Measurements from ENCODE around the gene FAM3C. TPM values are rescaled to one million over a fixed set of nuclear protein-coding genes. Genes with fewer than 3 reads are reported as not detected.

The FAM3C gene
- polyA plus RNA-seq, 1 donor: 307 TPM

DNA sequence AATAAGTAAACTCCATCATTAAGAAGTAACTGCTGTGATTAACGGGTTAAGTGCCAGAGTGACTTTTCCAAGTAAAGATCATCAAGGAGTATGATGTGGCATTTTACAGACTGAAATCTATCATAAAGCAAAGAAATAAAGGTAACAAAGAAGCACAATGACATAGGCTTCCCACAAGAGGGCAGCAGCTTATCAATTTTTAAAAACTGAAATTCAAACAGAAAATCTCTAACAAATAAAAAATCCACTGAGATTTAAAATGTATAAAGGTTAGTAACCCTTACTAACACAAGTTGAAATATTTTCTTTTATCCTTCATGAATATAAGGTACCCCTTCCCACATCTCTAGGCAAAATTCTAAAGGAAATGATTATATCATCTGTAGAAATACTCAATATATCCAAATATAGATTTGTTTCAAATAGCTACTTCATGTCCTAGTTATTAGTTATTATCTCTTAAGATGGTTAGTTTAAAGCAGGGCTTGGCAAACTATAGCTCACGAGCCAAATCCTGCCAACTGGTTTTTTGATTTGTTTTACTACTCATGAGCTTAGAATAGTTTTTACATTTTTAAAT lies 29.2 kb downstream of the FAM3C start:
- no peaks in the 10 kb centered on the region for H3K27me3 ChIP-seq (ENCODE audit: control insufficient read depth, insufficient read depth, low read length)
- no peaks in the 10 kb centered on the region for H3K9me3 ChIP-seq (ENCODE audit: control insufficient read depth, low read depth, low read length)
- no peak overlapping the region for H3K4me3 ChIP-seq (ENCODE audit: low read length)
- H3K4me1 ChIP-seq (ENCODE audit: control insufficient read depth, insufficient read depth, low read length): peaks cover 4% of the 10 kb centered on the region
- H3K27ac ChIP-seq (ENCODE audit: low read length): no peak overlapping the region
- DNase-seq: no peak
- H3K36me3 ChIP-seq (ENCODE audit: control insufficient read depth, insufficient read depth, low read length): peaks cover 34% of the 10 kb centered on the region
- 75% methylated on average over 1 of the region's 2 CpGs for WGBS (ENCODE audit: insufficient coverage, low lambda C conversion rate)

- H3K27me3 ChIP-seq (ENCODE audit: control insufficient read depth, insufficient read depth, low read length): no peaks in the 10 kb centered on the region
- WGBS (ENCODE audit: insufficient coverage, low lambda C conversion rate): 100% methylated on average over 3 of the region's 5 CpGs
- H3K9me3 ChIP-seq (ENCODE audit: control insufficient read depth, low read depth, low read length): no peaks in the 10 kb centered on the region
- no peaks in the 10 kb centered on the region for H3K4me1 ChIP-seq (ENCODE audit: control insufficient read depth, insufficient read depth, low read length)
- peaks cover 41% of the 10 kb centered on the region for H3K36me3 ChIP-seq (ENCODE audit: control insufficient read depth, insufficient read depth, low read length)
- DNase-seq: no peak
- no peak overlapping the region for H3K27ac ChIP-seq (ENCODE audit: low read length)
- H3K4me3 ChIP-seq (ENCODE audit: low read length): no peak overlapping the region
Measured at GRCh38 chr7:121360564-121360963, 35.5 kb downstream of the FAM3C start.

- Histone ChIP-seq H3K4me1 (ENCODE audit: control insufficient read depth, insufficient read depth, low read length) (no peaks in the 10 kb centered on the region), H3K27ac (ENCODE audit: low read length) (no peak overlapping the region), H3K4me3 (ENCODE audit: low read length) (no peak overlapping the region), H3K36me3 (ENCODE audit: control insufficient read depth, insufficient read depth, low read length) (peaks cover 47% of the 10 kb centered on the region), H3K9me3 (ENCODE audit: control insufficient read depth, low read depth, low read length) (no peaks in the 10 kb centered on the region), H3K27me3 (ENCODE audit: control insufficient read depth, insufficient read depth, low read length) (no peaks in the 10 kb centered on the region)
- 74% methylated on average over 2 of the region's 2 CpGs for WGBS (ENCODE audit: insufficient coverage, low lambda C conversion rate)
- no peak for DNase-seq
Measured at GRCh38 chr7:121355574-121355973, 40.5 kb downstream of the FAM3C start.

GRCh38 chr7:121352323-121352722 lies 43.8 kb downstream of the FAM3C start:
- DNase-seq: no peak
- Histone ChIP-seq H3K9me3 (ENCODE audit: control insufficient read depth, low read depth, low read length) (no peaks in the 10 kb centered on the region), H3K36me3 (ENCODE audit: control insufficient read depth, insufficient read depth, low read length) (peaks cover 45% of the 10 kb centered on the region), H3K27me3 (ENCODE audit: control insufficient read depth, insufficient read depth, low read length) (no peaks in the 10 kb centered on the region), H3K4me3 (ENCODE audit: low read length) (no peak overlapping the region), H3K27ac (ENCODE audit: low read length) (no peak overlapping the region), H3K4me1 (ENCODE audit: control insufficient read depth, insufficient read depth, low read length) (no peaks in the 10 kb centered on the region)
- WGBS (ENCODE audit: insufficient coverage, low lambda C conversion rate): 90% methylated on average over 2 of the region's 3 CpGs

DNA sequence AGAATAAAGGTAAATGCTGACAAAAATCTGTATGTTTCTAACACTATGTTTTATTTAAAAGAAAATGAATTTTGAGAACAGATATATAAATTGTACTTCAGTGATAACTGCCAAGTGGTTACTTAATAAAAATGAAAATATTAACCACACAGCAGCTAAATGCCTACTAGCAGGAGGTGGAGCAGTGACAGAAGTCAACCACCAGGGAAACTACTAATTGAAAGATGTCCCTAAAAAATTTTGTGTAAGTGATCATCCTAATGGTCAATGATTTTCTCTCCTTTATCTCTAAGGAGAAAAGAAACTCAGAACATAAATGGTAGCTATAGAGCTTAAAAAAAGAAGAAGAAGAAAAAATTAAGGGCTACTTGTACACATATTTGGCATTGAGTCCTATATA lies 44.4 kb downstream of the FAM3C start:
- Histone ChIP-seq H3K27me3 (ENCODE audit: control insufficient read depth, insufficient read depth, low read length) (no peaks in the 10 kb centered on the region), H3K4me3 (ENCODE audit: low read length) (no peak overlapping the region), H3K36me3 (ENCODE audit: control insufficient read depth, insufficient read depth, low read length) (peaks cover 44% of the 10 kb centered on the region), H3K27ac (ENCODE audit: low read length) (no peak overlapping the region), H3K4me1 (ENCODE audit: control insufficient read depth, insufficient read depth, low read length) (no peaks in the 10 kb centered on the region), H3K9me3 (ENCODE audit: control insufficient read depth, low read depth, low read length) (no peaks in the 10 kb centered on the region)
- no peak for DNase-seq

DNA sequence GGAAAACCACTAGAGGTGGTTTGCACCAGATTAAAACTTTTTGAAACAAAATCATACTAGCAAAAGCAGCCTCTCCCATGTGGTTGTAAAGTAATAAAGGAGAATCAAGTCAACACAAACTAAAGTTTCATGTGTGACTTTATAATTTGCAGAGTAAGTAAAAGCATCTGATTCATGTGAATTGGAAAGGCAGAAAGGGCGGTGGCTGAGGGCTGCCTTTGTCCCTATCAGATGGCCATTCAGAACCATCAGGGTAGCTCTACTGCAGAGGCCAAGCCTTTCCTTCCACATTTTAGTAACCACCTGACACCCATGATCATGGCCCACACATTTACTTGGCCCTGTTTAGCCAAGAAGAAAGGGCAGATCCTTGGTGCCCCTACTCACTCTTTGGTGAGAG lies 51.6 kb downstream of the FAM3C start:
- WGBS (ENCODE audit: insufficient coverage, low lambda C conversion rate): no CpG with 5 or more reads among the region's 1 CpG
- no peak overlapping the region for H3K4me3 ChIP-seq (ENCODE audit: low read length)
- no peak overlapping the region for H3K27ac ChIP-seq (ENCODE audit: low read length)
- no peaks in the 10 kb centered on the region for H3K4me1 ChIP-seq (ENCODE audit: control insufficient read depth, insufficient read depth, low read length)
- H3K9me3 ChIP-seq (ENCODE audit: control insufficient read depth, low read depth, low read length): no peaks in the 10 kb centered on the region
- no peaks in the 10 kb centered on the region for H3K27me3 ChIP-seq (ENCODE audit: control insufficient read depth, insufficient read depth, low read length)
- H3K36me3 ChIP-seq (ENCODE audit: control insufficient read depth, insufficient read depth, low read length): peaks cover 8% of the 10 kb centered on the region
- DNase-seq: no peak

DNA sequence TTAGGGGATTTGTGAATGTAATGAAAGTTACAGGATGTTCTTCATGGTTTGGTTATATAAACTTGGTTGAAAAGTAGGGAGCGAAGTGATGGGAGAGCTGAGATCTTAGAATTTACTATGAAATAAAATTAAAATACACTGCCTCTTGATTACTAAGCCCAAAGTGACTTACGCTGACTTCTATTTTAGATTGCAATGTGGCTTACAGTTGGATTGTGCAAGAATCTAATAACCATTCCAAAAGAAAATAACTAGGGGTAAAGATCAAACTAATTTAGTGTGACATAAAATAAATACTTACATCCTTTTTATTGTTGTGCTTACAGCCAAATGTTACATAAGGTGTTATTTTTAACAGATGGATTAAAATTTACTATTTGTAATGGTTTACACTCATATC lies 52.0 kb downstream of the FAM3C start:
- no peaks in the 10 kb centered on the region for H3K4me1 ChIP-seq (ENCODE audit: control insufficient read depth, insufficient read depth, low read length)
- no peak overlapping the region for H3K27ac ChIP-seq (ENCODE audit: low read length)
- H3K9me3 ChIP-seq (ENCODE audit: control insufficient read depth, low read depth, low read length): no peaks in the 10 kb centered on the region
- no peak overlapping the region for H3K4me3 ChIP-seq (ENCODE audit: low read length)
- peaks cover 8% of the 10 kb centered on the region for H3K36me3 ChIP-seq (ENCODE audit: control insufficient read depth, insufficient read depth, low read length)
- DNase-seq: no peak
- WGBS (ENCODE audit: insufficient coverage, low lambda C conversion rate): 88% methylated on average over 1 of the region's 2 CpGs
- H3K27me3 ChIP-seq (ENCODE audit: control insufficient read depth, insufficient read depth, low read length): no peaks in the 10 kb centered on the region

DNA sequence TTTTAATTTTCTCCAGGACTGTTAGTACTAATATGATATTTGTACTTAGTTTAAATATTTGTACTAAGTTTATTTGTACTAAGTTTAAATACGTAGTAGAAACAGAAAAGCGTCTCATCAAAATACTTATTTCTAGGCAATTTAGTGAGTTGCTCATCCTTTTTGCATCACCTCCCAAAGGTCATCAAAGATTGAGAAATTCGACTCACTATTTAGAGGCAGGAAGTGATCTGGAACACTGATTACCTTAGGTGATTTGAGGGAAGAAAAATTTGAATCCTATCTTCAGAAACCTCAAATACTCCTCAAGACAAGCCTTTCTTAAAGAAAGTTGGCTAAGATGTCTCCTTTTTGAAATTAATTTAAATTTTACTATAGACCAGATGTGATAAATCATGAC lies 52.8 kb downstream of the FAM3C start:
- Histone ChIP-seq H3K4me1 (ENCODE audit: control insufficient read depth, insufficient read depth, low read length) (no peaks in the 10 kb centered on the region), H3K27ac (ENCODE audit: low read length) (no peak overlapping the region), H3K9me3 (ENCODE audit: control insufficient read depth, low read depth, low read length) (no peaks in the 10 kb centered on the region), H3K4me3 (ENCODE audit: low read length) (no peak overlapping the region), H3K27me3 (ENCODE audit: control insufficient read depth, insufficient read depth, low read length) (no peaks in the 10 kb centered on the region), H3K36me3 (ENCODE audit: control insufficient read depth, insufficient read depth, low read length) (peaks cover 8% of the 10 kb centered on the region)
- WGBS (ENCODE audit: insufficient coverage, low lambda C conversion rate): 94% methylated on average over 3 of the region's 3 CpGs
- DNase-seq: no peak

DNA sequence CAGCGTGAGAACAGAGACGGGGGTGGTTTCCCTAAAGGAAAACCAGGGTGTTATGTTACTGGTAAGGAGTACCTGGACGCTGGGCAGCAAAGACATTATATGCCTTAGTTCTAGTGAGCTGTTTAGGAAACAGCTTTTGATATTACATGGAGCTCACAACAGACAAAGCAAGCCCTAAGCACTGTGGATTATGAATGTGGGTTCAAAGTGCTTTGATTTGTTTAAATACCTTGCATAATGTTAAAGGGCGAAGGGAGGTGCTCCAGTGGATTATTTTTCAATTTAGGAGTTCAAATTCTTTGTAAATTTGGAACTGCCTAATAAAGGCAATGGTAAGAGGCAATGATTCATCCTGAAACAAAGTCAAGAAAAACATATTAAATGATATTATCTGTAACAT lies 53.5 kb downstream of the FAM3C start:
- Histone ChIP-seq H3K4me1 (ENCODE audit: control insufficient read depth, insufficient read depth, low read length) (no peaks in the 10 kb centered on the region), H3K4me3 (ENCODE audit: low read length) (no peak overlapping the region), H3K27ac (ENCODE audit: low read length) (no peak overlapping the region), H3K27me3 (ENCODE audit: control insufficient read depth, insufficient read depth, low read length) (no peaks in the 10 kb centered on the region), H3K36me3 (ENCODE audit: control insufficient read depth, insufficient read depth, low read length) (peaks cover 8% of the 10 kb centered on the region), H3K9me3 (ENCODE audit: control insufficient read depth, low read depth, low read length) (no peaks in the 10 kb centered on the region)
- WGBS (ENCODE audit: insufficient coverage, low lambda C conversion rate): no CpG with 5 or more reads among the region's 4 CpGs
- no peak for DNase-seq

GRCh38 chr7:121341933-121342332 lies 54.2 kb downstream of the FAM3C start:
- Histone ChIP-seq H3K4me1 (ENCODE audit: control insufficient read depth, insufficient read depth, low read length) (no peaks in the 10 kb centered on the region), H3K27me3 (ENCODE audit: control insufficient read depth, insufficient read depth, low read length) (no peaks in the 10 kb centered on the region), H3K9me3 (ENCODE audit: control insufficient read depth, low read depth, low read length) (no peaks in the 10 kb centered on the region), H3K4me3 (ENCODE audit: low read length) (no peak overlapping the region), H3K27ac (ENCODE audit: low read length) (no peak overlapping the region), H3K36me3 (ENCODE audit: control insufficient read depth, insufficient read depth, low read length) (peaks cover 1% of the 10 kb centered on the region)
- no peak for DNase-seq

GRCh38 chr7:121339082-121339481 lies 57.0 kb downstream of the FAM3C start:
- WGBS (ENCODE audit: insufficient coverage, low lambda C conversion rate): no CpG with 5 or more reads among the region's 5 CpGs
- no peak overlapping the region for H3K4me3 ChIP-seq (ENCODE audit: low read length)
- peaks cover 9% of the 10 kb centered on the region for H3K27me3 ChIP-seq (ENCODE audit: control insufficient read depth, insufficient read depth, low read length)
- H3K9me3 ChIP-seq (ENCODE audit: control insufficient read depth, low read depth, low read length): no peaks in the 10 kb centered on the region
- H3K36me3 ChIP-seq (ENCODE audit: control insufficient read depth, insufficient read depth, low read length): no peaks in the 10 kb centered on the region
- no peaks in the 10 kb centered on the region for H3K4me1 ChIP-seq (ENCODE audit: control insufficient read depth, insufficient read depth, low read length)
- DNase-seq: no peak
- H3K27ac ChIP-seq (ENCODE audit: low read length): no peak overlapping the region

All from large intestine (tissue), 3 donors.